Glomerular visceral epithelial cell (primary cell): ENCODE data around the gene TMEM266.
A peak's percentile ranks its signal among the peaks of the same experiment; 100 is the strongest.

ENCODE experiments used
- DNase-seq: peaks from one replicate; pipeline ENCODE4 v3.0.0-alpha.2; 2016; ENCODE audit errors: extremely low spot score

Gene TMEM266

DNA sequence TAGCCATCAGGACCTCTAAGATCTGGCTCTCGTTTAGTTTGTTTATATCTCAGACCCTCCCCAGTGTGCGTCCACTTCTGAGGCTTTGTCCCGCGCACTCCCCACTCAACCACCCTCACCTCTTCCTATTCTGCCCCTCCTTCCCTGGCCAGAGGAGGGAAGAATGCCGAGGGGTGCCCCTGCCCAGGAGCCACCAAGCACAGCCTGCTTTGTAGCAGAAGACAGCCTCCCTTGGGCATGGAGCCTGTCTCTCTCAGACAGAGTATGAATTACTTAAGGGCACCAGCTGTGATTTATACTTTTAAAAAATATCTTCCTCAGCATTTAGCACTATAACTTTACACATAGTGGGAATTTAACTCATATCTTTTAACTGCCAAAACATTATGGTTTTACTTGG is 6.0 kb downstream of the TMEM266 start:
- no peak for DNase-seq

DNA sequence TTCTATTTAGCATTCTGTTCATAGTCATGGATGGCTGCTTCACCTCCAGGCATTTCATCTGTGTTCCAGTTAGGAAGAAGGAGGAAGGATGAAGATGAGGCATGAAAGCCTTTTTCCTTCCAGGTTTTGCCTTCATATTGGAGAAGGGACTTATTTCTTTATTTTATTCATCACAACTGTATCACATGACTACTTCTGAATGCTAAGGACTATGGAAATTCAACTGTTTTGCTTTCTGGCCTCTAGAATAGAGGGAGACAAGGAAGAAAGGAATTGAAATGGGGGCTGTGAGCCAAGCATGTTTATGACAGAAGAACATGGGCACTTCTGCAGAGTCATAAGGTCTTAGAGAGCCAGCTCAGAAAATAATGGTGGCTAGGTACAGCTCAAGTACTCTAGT is 10.4 kb downstream of the TMEM266 start:
- DNase-seq: no peak

DNA sequence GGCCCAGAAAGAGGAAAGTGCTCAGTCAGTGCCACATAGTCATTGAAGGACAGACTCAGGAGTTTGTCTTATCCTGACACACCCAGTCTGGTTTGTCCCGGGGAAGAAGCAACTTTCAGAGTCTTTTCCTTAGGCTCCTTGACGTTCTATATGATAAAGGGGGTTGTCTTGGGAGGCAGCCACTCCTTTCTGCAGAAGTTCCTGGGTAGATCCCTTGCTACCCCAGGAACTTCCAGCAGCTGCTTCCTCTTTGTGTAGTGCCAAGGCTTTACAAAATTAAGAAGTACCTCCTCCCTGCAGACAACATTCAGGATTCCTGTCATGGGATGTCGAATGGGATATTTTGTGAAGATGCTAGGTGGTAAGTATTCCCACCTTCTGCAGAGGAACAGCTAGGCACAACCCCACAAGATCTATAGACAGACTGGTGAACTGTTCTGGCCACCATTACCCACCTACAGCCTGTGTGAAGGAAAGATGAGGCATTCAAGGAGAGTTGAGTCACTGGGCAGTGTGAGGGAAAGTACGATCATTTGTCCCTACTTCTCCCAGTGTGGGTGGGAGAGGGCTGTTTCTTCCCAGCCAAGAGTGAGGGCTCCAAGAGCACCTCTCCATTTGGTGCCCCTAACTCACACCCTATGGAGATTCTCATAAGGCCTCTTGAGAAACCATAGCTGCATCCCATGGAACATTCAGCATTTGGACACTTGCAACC is 11.3 kb downstream of the TMEM266 start:
- no peak for DNase-seq

DNA sequence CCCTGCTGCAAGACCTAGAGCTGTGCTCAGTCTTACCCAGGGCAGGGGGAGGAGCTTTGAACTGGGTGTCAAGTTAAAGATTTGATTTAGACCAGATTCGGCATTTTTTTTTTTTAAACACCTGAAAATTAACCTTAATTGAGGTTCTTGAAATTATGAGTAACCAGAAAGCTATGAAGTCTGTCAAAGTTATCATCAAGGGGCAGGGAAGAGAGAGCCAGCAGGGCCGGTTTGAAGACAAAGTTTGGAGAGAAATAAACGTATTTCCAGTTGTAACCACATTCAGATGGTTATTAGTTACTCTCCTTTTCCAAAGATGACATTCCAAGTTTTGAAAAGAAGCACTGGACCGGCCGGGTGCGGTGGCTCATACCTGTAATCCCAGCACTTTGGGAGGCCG is 12.0 kb downstream of the TMEM266 start:
- DNase-seq: no peak

DNA sequence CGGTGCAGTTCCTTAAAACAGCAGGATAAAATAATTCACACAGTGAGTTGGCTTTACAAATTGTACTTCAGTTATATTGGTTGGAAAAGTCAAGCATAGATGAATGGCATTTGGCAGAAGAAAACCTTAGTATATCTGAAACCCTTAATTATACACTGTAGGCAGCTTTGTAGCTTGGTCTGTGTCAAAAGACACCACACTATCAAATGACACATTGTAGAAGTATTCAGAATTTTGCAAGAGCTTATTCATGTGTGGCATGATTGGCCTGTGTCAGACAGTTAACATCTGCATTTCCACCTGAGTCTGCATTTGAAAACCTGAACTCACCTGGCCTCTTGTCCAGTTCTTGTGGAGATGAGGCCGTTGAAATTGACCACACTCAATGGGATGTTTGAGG is 13.8 kb downstream of the TMEM266 start:
- DNase-seq: peak; percentile 28

DNA sequence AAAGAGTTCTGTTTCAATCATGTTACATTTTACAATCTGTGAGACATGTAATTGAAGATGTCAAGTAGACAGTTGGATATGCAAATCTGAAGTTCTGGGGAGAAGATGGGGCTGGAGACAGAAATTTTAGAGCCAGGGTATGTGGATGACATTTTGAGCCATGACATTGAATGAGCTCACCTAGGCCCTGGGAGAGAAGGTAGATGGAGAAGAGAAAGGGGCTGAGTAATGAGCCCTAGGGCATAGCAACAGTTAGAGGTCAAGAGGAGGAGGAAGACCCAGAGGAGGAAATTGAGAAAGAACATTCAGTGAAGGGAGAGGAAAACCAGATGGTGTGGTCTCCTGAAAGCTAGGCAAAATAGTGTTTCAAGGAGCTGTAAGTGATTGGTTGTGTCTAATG is 15.3 kb downstream of the TMEM266 start:
- no peak for DNase-seq

DNA sequence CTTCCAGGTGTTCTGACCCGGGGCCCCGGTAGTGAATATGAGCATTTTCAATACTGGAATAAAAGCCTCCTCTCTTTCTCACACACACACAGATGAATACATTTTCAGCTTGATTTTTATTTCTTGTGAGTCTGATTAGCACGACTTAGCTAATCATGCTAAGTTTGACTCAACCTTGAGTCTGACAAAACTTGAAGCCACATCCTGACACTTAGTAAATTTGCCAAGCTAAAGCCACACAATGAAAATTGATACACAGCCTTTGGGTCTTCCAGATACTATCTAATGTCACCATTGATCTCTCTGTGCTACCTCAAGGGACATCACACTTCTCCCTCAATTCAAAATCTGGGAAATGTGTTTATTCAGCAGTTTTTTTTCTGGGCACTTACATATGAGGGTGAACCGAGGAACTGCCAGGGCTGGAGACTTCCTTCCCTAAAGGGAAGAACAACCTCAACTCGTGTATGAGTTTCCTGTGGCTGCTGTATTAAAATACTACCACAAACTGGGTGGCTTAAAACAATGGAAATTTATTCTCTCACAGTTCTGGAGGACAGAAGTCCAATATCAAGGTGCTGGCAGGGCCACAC is 18.6 kb downstream of the TMEM266 start:
- no peak for DNase-seq

DNA sequence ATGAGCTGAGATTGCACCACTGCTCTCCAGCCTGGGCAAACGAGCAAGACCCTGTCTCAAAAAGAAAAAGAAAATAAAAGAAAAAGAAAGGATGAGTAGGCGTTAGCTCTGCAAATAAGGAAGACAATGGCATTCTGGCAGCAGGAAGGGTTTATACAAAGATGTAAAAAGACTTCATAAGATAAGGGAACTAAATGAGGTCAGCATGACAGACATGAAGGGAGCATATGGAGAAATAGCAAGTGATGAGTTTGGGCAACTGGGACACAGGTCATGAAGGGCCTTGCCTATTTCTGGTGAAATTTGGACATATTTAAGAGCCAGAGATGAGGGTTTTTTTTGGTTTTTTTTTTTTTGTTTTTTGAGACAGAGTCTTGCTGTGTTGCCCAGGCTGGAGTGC is 24.5 kb downstream of the TMEM266 start:
- DNase-seq: no peak

DNA sequence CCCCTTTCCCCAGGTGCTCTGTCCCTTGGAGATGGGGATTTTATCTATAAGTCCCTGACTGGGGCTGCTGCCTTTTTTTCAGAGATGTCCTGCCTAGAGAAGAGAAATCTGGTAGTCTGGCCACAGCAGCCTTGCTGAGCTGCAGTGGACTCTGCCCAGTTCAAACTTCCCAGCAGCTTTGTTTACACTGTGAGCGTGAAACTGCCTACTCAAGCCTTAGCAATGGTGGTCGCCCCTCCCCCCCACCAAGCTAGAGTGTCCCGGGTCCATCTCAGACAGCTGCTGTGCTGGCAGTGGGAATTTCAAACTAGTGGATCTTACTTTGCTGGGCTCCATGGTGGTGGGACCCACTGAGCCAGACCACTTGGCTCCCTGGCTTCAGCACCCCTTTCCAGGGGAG is 38.9 kb downstream of the TMEM266 start:
- DNase-seq: no peak

DNA sequence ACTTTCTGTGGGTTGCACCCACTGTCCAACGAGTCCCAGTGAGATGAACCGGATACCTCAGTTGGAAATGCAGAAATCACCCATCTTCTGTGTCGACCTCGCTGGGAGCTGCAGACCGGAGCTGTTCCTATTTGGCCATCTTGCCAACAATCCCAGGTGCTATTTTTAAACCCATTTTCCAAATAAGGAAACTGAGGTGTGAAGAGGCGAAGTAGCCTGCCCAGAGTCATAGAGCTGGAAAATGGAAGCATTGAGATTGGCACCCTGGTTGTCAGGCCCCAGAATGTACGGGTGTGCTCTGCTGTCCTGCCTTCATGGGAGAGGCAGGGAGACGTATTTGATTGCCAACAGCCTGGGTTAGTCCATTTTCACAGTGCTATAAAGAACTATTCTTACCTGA is 39.6 kb downstream of the TMEM266 start:
- no peak for DNase-seq

DNA sequence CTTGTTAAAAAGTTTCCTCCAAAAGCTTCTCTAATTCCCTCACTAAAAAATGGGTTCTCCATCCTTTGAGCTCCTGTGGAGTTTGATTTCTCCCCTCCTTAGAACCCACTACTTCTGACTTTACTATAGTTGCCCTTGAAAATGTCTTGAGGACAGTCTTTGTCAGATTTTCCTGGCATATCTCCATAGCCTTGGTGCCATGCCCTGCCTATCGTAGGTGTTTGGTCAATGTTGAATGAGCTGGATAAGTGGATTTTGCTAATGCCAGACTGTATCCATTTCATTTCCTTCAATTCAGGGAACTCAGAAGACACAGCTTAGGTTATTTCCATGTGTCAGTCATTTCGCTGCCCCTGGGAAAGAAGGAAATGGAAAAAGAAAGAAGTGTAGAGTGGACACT is 40.6 kb downstream of the TMEM266 start:
- DNase-seq: no peak

DNA sequence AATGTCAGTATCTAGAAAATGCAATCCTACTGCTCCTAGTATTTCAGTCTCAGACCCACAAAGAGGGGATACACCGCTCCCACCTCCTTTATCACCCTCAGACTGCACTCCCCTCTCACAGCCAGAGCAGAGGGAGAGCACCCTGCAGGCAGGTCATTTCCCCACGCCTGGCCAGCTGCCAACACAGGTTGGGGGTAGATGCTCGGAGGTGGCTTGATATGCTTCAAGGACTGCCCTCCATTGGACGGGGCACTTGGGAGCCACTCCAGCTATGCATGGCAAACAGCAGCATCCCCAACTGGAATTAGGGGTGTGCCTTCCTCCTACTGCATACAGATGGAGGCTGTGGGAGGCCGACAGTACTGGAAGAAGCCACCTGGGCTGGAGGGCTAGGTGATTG is 41.9 kb downstream of the TMEM266 start:
- no peak for DNase-seq

DNA sequence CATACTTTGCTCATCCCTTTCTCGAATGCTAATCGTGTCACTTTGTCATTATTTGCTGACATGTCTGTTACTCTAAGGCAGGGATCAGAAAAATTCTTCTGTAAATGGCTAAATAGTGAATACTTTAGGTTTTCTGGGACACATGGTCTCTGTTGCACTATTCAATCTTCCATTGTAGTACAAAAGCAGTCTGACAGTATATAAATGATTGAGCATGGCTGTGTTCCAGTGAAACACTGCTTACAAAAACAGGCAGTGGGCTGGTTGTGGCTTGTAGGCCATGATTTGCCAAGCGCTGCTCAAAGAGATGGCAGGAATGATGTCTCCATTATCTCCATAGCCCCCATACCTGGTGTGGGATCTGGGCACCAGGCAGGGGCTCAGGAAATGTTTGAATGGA is 45.6 kb downstream of the TMEM266 start:
- no peak for DNase-seq

DNA sequence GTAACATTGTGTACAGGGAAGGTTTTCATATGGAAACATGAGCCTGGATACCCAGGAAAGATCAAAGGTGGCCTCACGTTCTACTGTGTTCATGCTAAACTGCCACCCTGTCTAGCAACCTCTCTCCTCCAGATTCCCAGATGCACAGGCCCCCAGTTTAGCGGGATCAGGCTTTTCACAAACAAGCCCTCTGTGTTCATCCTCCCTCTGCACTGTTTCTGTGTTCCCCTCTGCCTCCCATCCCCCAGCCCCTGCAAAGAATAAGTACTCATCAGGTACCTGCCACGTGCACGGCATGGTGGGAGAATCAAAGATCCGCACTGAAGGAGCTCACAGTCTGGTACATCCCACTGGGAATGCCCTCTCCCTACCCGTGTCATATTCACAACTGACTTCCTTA is 46.1 kb downstream of the TMEM266 start:
- DNase-seq: no peak

DNA sequence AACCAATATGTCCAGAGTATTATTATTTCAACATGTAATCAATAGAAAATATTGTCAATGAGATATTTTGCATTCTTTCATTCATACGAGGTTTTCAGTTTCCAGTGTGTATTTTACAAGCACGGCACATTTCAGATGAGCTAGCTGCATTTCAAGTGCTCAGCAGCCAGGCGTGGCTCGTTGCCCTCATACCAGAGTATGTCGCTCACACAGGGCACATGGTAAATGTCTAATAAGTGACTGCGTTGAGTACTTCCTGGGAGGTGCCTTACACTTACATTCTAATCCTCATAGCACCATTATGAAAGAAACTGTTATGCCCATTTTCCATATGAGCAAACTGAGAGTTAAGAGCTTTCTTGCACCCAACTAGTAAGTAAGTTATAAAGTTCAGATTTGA is 47.4 kb downstream of the TMEM266 start:
- no peak for DNase-seq

DNA sequence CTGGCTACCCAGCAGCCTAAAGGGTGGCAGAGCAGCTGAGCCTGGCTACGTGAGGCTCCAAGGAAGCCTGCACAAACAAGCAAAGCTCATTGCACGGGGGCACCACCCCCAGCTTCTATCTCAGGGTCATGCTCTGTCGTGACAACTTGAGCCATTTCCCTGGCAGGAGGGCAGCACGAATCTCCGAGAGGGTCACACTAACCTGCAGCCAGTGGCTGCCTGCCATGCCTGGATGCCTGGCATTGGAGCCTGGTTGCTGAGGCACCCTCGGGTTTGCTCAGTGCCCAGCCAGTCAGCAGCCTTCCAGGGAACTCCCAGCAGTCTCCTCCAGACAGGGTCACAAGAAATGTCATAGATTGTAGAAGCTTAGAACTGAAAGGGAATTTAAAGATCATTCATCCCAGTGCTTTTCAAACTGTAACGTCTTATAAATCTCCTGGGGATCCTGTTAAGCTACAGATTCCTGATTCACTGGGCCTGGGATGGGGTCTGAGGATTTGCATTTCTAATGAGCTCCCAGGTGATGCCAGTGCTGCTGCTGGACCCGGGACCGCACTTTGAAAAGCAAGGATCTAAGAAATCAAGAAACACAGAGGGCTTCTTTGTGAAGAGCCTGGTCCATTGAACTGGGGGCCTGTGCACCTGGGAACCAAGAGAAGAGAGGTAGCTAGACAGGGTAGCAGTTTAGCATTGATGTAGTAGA is 48.4 kb downstream of the TMEM266 start:
- DNase-seq: no peak

DNA sequence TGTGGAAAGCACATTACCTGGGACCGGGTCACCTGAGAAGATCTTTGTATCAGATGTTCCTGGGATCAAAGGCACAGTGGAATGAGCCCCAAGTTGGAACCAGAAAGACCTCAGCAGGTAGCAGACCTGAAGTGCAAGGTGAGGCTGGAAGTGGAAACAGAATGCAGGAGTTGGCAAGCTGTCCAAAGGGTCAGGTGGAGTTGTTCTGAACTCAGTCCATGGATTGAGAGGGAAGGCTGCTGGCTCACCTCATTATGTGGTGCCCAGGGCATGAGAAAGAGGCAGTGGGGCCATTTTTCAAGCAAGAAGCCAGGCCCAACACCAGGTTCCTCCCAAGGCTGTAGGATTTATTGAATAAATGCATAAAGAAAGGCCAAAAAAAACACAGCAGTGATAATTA is 49.3 kb downstream of the TMEM266 start:
- no peak for DNase-seq

DNA sequence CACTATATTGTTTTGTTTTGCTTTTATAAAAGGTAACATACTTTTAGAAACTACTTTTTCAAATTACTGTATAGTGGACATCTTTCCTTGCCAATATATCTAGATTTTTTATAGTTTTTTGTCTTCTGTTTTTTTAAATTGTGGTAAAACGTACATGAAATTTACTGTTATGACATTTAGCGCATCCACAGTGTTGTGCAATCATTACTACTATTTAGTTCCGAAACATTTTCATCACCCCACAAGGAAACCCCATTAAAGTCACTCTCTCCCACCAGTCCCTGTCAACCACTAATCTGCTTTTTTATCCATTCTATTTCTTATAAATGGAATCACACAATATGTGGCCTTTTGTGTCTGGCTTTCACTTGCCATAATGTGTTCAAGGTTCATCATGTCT is 54.8 kb downstream of the TMEM266 start:
- DNase-seq: no peak

DNA sequence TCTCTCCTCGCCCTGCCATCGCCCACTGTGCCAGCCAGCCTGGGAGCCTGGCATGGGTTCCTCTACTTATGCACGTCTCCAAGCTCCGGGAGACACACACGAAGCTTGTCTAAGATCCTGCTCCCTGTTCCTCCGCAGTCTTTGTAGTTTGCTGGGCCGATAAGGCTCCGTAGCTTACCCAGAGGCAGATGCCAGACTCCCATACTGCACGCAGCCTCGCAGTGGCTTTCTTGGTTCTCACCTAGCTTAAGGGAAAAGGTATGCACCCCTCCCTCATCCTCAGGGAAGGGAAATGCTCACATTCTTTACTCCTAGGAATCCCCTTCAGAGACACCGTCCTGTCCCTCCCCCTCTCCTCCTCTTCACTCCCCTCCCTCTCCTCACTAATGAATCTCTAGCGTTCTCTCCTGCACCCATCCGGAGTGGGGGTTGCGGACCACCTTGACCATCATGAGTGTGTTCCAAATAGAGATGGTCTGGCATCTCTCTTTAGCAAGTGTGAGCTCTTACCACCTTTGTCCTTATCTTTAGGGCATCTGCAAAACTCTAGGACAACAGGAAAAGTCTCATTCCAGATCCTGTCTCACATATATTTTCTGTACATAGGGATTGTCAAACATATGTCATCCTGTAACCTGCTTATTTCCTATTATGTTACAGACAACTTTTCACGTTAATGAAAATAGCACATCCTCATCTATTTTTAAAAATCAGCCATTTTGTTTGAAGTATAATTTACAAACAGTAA is 56.5 kb downstream of the TMEM266 start:
- no peak for DNase-seq

DNA sequence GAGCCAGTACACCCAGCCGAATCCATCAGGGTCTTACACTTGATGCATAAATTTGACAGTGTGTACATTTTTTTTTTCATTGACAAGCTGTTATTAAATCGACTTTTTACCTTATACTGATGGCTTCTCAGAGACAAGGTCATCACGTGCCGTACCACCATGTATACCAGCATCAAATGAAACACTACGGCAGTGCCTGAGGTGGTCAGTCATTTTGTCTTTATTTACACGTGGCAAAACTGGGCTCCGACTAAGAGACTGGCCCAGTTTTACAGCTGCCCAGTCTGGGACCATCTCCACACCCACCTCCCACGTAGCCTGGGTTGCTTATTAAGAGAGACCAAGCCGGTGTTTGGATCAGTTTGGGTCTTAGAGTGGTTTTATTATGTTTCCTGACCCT is 57.4 kb downstream of the TMEM266 start:
- DNase-seq: no peak

DNA sequence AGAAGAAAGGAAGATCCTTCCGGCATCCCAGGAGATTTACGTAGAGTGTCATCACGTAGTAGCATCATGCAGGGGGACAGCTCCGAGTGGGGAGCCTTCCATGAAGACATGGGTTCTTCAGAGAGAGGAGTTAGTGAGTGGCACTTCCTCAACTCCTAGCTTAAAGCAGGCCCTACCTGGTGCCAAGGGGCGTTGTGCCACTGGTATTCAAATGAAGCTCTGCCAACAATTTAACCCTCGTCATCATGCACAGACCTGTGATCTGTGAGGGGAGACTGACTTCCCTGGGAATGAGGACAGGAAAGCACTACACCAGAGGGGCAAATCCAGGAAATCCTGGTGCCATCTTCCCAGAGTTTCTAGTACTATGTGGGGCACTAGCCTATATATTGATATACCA is 59.0 kb downstream of the TMEM266 start:
- no peak for DNase-seq

DNA sequence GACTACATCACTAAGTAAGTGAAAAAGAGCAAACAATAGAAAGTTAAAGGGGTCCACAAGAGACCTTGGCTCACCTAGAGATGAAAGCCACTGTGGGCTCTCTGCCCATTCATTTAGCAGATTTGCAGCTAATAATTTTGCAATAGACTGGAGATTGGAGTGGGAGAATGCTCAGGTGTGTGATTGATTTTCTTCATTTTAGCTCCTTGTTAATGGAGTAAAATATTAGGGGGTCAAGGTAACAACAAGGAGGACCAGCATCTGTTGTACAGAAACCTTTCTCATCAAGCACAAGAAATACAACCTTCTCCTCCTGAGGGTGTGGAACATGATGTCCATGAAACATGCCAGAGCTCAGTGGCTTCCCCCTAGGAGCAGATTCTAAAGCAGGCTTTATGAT is 63.2 kb downstream of the TMEM266 start:
- DNase-seq: no peak

DNA sequence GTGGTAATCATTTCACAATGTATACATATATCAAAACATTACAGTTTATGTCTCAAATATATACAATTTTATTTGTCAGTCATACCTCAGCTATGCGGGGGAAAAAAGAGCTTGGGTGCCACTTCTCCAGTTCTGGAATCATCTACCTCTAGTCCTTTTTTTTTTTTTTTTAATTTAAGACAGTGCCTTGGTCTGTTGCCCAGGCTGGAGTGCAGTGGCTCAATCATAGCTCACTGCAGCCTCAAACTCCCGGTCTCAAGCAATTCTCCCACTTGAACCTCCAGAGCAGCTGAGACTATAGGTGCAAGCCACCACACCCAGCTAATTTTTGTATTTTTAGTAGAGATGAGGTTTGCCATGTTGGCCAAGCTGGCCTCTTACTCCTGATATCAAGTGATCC is 67.4 kb downstream of the TMEM266 start:
- no peak for DNase-seq
